Hematopoietic multipotent progenitor cell treated with erythropoietin and hydrocortisone succinate and interleukin-3 and kit ligand, for 15 days (in vitro differentiated cells): ENCODE measurements around the gene FKBP7.
"Not testable (repeated sequence)": the region's sequence is repeated elsewhere in the genome, so short reads cannot be mapped to it uniquely, and the experiment has no call there.

Experiments
- DNase-seq: peaks from one replicate; pipeline ENCODE4 v3.0.0-alpha.2; 2015; ENCODE audit warnings: low spot score

Gene FKBP7, protein sequence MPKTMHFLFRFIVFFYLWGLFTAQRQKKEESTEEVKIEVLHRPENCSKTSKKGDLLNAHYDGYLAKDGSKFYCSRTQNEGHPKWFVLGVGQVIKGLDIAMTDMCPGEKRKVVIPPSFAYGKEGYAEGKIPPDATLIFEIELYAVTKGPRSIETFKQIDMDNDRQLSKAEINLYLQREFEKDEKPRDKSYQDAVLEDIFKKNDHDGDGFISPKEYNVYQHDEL

DNA sequence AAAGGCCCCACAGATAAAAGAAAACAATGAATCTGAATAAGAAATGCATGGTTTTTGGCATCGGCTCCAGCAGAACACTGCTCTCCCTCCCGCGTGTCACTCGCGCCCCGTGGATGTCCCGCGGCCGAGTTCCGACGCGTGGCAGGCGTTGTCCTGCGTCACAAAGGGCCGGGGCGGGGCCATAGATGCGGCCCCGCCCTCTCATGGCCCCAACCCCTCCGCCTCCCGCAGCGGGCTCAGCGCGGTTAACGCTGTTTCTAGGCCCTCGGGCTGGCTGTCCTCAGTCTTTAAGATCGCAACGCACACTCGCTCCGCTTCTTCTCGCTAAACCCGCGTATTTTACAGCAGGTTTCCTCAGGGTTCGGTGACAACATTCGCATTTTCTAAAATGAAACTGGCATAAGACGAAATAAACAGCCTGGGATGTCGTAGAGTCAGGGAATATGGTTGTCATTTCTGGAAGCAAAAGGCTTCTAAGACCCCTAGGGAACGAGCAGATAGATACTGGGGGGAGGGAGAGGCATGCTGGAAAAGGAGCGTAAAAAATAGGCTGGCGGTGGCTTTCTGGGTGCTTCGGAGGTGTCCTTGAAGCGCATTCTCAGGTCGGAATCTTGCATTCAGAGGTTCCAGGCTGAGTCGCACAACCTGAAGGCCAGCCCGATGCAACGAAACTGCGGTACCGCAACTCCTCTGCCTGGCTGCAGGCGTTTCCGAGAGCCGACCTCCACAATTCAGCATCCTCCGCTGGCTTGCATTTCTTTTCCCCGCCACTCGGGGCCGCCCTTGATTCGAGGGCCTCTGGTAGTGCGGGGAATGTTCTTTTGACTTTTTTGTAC, at the start of gene FKBP7:
TSS of gene FKBP7 (minus strand) at position 162 of the 836 bp plus-strand sequence. CDS start at position 61, 101 bp downstream.
- DNase-seq: peak; percentile 83

DNA sequence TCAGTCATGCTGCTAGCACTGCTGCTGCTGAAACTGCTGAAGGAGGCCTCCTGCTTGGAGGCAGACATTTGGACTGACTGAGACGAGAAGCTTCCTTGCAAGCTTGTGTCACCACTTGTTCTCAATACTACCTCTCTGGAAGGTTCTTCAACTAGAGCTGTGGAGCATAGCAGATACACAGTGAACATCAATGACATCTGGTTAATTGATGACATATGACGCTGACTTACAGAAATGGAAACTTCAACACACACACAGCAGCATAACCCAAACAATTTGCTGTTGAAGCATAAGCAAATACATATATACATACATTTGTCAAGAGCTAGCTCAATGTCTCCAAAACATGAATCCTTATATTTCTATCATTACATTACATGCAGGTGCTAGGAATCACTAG, 49.2 kb upstream of the FKBP7 start:
- DNase-seq: no peak

DNA sequence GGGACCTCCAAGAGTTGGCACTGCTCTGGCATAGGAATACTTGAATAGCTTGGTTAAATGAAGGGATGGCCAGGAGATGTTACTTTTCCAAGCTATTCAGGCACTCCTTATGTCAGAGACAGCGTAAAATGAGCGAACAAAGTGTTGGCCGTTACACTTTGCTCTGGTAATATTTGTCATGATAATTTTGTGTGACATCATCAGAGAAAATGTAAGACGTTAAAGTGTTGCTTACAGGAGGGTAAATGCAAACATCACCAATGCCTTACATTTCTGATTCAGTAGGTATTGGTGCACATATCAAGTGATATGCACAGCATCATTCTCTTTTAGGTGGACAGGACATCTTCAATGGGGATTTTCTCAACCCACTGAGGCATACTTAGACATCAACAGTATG, 47.9 kb upstream of the FKBP7 start:
- no peak for DNase-seq

DNA sequence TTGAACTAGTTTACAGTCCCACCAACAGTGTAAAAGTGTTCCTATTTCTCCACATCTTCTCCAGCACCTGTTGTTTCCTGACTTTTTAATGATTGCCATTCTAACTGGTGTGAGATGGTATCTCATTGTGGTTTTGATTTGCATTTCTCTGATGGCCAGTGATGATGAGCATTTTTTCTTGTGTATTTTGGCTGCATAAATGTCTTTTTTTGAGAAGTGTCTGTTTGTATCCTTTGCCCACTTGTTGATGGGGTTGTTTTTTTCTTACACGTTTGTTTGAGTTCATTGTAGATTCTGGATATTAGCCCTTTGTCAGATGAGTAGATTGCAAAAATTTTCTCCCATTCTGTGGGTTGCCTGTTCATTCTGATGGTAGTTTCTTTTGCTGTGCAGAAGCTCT, 47.1 kb upstream of the FKBP7 start:
- DNase-seq: not testable (repeated sequence)

DNA sequence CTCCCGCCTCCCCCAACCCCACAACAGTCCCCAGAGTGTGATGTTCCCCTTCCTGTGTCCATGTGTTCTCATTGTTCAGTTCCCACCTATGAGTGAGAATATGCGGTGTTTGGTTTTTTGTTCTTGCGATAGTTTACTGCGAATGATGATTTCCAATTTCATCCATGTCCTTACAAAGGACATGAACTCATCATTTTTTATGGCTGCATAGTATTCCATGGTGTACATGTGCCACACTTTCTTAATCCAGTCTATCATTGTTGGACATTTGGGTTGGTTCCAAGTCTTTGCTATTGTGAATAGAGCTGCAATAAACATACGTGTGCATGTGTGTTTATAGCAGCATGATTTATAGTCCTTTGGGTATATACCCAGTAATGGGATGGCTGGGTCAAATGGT, 46.6 kb upstream of the FKBP7 start:
- not testable (repeated sequence) for DNase-seq

DNA sequence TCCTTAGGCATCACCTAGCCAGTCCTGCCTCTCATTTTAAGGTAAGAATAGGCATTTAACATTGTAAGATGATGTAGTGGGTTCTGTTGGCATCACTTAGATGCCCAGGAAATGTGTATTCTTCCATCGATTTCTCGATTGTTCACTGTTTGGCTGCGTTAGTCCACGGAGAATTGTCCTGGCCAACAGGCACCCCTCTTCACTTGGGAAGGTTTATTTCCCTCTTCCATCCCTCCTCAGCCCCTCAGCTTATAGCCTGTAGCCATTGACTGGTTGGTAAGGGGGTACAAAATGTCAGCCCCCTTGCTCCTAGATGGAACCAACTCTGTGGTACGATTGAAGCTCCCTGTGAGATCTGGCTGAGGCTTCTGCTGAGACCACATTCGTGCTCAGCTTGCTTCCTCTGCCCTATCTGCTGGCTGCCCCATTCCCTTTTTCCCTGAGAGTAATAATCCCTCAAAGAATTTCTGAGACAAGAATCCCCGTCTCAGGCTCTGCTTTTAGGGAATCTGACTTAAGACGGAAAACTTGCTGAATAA, 45.3 kb upstream of the FKBP7 start:
- DNase-seq: no peak

DNA sequence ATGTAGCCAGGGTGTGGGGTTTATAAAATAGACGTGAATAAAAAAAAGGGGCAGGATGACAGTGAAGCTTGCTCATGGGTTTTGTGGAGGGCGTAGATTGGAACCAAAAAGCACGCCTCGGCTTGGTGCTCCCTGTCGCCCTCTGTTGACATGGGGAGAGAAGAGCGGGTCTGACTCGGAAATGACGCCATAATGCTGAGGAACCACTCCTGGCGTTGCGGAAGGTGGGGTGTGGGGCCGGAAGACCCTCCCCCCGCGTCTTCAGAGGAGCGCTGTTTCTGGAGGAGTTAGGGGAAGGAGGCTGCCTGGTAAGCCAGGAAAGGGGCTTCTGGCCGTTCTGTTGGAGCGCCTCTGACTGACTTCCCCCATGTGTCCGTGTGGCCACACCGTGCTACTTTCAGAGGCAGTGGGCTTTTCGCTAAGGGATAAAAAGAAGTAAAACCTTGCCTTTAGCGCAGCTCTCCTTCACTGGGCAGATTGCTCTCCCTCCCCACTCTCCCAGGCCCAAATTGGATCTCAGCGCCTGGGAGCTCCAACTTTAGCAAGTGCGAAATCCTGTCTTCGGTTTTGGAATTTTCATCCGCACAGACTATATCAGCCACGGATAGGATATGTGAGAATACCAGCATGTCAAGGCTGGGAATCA, 44.7 kb upstream of the FKBP7 start:
- DNase-seq: peak; percentile 84

DNA sequence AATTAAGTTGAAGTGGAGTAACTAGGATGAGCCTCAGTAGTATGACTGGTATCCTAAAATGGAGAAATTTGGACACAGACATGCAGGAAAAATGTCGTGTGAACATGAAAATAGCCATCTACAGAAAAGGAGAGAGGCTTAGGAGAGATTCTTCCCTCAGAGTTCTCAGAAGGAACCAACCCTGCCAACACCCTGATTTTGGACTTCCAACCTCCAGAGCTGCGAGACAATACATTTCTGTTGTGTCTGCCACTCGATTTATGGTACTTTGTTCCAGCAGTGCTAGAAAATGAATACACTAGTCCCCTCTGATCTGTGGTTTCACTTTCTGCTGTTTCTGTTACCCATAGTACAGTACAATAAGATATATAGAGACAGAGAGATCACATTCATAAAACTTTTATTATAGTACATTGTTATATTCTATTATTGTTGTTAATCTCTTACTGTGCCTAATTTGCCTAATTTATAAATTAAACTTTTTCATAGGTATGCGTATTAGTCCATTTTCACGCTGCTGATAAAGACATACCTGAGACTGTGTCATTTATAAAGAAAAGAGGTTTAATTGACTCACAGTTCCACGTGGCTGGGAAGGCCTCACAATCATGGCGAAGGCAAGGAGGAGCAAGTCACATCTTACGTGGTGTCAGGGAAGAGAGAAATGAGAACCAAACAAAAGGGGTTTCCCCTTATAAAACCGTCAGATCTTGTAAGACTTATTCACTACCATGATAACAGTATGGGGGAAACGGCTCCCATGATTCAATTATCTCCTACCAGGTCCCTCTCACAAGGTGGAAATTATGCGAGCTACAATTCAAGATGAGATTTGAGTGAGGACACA, 43.1 kb upstream of the FKBP7 start:
- DNase-seq: no peak

DNA sequence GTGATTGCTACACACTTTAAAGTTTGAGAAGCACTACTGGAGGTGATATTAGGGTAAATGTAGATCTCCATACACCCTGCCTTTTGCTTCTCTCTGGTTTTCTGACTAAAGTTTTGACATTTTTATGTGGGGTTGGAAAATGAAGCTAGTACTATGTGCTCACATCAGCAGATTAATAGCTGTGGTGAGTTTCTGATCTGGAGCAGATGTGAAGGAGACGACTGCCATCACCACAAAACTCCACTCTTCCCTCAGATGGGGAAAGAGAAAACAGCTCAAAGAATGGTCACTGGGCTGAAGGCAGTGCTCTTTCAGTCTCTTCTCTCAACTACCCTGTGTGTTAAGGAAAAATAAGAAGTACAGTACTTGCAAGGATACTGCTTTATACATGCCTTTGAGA, 39.1 kb upstream of the FKBP7 start:
- no peak for DNase-seq

DNA sequence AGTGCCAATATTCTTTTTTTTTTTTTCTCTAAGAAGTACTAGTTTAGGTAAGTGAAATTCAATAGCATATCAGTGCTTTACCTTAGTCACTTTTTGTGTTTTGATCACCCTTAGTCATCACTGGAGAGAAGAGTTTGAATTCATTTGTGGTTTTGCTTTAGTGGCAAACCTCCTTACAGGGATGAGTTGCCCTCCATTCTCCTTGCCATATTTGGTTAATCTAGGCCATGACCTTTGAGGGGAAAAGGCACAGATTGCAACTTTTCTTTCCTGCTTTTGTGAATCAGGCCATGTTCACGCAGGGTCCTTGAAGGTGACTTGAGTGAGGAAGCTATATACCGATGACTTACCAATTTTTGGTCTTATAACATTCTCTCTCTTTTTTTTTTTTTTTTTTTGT, 36.3 kb upstream of the FKBP7 start:
- no peak for DNase-seq

DNA sequence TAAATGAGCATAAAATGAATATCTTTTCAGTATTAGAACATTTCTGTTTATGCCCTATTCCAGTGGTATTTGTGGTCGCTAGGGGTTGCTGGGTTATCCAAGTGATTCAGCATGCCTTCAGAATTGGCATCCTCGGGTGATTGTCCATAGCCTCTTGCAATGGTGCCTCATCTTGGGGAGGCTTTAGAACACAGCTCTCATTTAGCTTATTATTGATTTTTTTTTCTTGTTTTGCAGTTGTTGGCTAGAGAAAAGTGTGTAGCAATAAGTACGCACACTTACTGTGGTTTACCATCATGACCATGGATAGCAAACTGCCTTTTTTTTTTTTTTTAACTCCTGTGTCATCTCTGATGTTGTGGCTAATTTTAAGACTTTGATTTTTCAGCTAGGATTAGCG, 35.5 kb upstream of the FKBP7 start:
- DNase-seq: no peak

DNA sequence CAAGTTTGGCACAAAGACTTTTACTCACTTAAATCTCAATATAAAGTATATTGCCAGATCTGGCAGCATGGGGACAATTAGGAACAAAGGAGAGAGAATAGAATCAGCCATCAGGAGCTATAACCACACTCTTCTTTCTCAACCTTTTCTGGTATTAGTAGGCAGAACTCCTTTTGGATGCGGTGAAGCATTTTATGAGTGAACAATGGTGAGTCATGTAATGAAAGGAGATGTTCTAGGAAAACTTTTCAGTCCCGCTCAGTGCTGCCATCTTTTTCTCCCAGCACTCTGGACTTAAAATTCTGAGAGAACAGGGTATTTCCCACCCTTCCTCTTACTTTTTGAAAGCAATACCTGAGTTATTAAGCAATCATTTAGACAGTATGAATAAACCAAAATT, 34.1 kb upstream of the FKBP7 start:
- no peak for DNase-seq

DNA sequence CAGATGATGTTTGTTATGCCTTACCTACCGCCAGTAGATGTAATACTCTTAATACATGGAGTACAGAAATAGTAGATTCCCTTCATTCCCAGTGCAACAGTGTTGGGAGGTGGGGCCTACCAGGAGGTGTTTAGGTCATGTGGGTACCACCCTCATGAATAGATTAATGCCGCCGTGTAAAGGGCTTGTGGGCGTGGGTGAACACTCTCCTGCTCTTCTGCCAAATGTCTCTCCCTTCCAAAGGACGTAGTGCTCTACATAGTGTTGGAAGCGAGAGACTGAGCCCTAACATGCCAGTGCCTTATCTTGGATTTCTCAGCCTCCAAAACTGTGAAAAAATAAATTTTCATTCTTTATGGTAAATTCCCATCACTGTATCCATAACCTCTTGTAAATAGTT, 32.0 kb upstream of the FKBP7 start:
- DNase-seq: no peak

DNA sequence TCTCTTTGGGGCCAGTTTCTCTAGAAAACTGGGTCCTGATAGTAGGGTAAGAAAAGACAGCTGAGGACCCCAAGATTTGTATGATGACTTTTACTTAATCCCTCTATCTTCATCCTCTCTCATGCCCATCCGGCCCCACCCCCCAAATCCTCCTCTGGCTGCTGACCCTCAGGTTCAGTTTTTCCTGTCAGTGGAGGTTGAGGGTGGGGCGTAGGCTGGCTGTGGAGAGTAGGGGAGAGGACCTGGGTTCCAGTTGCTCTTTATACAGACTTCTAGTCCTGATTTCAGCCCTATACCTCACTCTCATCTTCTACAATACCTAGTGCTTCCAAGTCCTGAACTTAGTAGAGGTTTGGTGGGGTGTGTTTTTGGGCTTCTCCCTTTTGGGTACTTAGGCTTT, 30.2 kb upstream of the FKBP7 start:
- no peak for DNase-seq

DNA sequence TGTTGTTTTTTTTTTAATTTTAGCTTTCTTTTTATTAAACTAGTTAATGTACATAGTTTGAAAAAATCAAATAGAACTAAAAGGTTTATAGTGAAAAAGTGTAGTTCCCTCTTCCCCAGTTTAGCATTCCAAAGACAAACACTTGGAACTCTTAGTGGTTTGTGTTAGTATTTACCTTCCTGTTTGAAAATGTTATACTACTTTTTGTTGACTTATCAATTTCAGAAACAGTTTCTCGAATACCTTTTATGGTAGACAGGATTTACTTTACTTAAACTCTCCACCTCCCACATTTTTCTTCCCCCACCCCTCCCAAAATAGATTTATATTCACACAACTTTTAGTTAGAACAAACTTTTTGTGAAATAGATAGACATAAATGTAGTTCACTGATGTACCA, 28.5 kb upstream of the FKBP7 start:
- no peak for DNase-seq

DNA sequence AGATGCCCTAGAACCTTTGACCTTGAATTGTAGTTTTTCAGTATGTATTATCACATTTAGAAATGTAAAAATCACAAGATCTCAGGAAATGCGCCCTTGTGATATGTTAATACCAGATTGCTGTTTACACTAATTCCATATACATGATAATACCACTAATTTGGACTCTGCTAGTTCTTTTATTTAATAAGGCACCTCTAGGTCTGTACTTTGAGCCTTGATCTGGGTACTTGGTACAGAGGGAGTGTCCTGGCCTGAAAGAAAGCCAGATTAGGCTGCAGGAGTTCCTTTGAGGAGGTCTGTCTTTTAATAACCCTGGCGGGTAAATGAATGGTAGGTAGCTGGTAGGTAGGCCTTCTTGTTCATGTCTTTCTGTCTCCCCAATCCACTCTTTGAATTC, 28.1 kb upstream of the FKBP7 start:
- DNase-seq: no peak

DNA sequence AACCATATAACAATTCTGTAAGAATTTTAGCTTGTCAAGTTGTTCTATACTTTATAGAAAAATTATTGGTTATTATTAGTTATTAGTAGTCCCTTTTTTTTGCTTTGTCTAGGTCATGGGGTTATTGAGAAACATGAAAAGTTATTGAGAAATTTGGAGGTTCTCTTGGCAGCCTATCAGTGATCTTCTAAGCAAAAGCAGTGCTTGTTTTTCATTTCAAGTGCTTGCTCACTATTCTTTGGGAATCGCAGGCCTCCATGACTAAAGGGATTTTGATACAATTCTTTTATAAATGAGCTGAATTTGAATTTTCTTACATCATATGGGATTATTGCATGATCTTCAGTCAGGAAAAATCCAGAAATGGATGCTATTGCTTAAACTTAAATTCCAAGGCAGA, 27.7 kb upstream of the FKBP7 start:
- DNase-seq: no peak

DNA sequence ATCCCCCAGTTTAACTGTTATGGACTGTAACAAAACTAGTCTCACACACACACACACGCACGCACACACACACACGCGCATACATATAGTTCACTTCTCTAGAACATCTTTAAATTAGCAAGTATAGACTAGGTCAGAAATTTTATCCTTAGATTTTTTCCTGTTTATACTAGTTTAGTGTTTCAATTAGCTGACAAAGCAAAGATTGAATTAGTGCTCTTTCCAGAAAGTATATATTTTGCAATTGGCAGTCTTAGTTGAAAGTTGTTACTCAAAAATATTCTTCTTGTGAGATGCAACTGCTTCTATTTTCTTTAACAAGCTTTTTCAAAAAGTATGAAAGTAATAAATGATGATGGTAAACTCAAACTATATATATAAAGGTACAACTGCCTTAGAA, 24.4 kb upstream of the FKBP7 start:
- DNase-seq: no peak

DNA sequence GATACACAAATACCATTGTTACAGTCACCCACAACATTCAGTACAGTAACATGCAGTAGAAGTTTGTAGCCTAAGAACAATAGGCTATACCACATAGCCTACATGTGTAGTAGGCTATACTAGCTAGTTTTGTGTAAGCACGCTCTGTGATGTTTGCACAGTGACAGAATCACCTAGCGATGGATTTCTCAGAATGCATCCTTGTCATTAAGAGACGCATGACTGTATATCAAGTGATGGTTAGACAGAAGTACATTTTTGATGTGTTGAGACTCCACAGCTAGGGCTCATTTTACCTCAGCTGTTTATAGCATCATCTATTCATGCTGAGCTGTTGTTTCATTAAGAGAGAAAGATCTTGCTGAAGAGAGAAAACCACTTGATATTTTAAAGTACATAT, 21.2 kb upstream of the FKBP7 start:
- no peak for DNase-seq

DNA sequence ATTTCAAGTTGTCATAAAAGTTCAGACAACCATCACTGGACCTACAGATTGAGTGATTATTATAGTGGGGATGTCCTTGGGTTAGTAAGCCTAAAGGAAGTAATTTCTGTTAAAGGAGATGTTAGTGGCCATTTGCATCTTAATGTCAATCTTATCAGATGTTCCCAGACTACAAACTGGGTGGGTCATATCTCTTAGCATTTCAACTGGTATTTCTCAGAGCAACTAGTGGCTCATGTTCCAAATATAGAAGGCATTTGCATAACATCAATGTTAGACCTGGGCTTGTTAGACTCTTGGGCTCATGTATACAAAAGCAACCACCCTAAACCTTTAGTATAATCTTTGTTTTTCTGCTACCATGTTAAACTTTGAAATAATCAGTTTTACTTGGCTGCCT, 19.7 kb upstream of the FKBP7 start:
- DNase-seq: no peak

DNA sequence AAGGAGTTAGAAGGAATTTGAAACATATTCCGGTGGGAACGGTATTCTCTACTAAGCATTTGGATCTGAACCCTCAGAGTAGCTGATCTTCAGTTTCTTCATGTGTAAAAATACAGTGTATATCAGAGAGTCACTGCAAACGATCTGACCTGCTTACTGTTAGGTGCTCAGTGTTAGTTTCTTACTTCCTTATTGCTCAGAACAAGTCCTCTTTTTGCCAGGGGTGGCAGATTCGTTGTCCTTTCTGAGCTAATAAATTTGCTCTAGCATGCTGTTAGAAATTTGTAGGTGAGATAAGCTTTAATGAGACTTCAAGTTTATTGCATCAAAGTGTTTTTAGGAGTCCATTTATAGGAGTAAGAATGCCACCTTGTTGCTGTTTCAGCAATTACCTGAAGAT, 17.6 kb upstream of the FKBP7 start:
- DNase-seq: no peak

DNA sequence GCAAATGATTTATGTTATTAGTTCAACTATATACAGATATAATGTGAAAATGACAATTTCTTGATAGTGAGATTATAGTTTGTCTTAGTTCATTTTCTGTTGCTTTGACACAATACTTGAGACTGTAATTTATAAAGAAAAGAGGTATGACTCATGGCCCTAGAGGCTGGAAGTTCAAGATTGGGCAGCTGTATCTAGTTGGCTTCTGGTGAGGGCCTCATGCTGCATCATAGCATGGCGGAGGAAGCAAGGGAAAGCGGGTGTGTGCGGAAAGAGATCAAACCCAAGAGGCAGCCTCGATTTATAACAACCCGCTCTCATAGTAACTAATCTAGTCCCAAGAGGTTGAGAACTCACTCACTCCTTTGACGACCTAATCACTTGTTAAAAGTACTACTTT, 13.2 kb upstream of the FKBP7 start:
- no peak for DNase-seq
